Left ventricle myocardium inferior (tissue), 1 donor: Measurements from ENCODE around the gene ELMOD3. TPM values are rescaled to one million over a fixed set of nuclear protein-coding genes. Genes with fewer than 3 reads are reported as not detected.
"Not testable (repeated sequence)": the region's sequence is repeated elsewhere in the genome, so short reads cannot be mapped to it uniquely, and the experiment has no call there.

ENCODE experiments used
- DNase-seq: peaks from one replicate; pipeline ENCODE4 v3.0.0-alpha.2; 2020
- H3K27ac ChIP-seq: fragments of 200-600 bp; replicated peaks from 2 replicates; pipeline ENCODE4 v1.8.0; 2021
- H3K27me3 ChIP-seq: fragments of 200-600 bp; 2 replicates; pipeline ENCODE4 v1.8.0; 2021; ENCODE audit warnings: low read depth
- H3K36me3 ChIP-seq: fragments of 200-600 bp; 2 replicates; pipeline ENCODE4 v1.8.0; 2021
- H3K4me1 ChIP-seq: fragments of 200-600 bp; 2 replicates; pipeline ENCODE4 v1.8.0; 2021
- H3K4me3 ChIP-seq: fragments of 200-600 bp; 2 replicates; pipeline ENCODE4 v1.8.0; 2021; ENCODE audit warnings: mild to moderate bottlenecking, moderate library complexity
- H3K9me3 ChIP-seq: fragments of 200-600 bp; replicated peaks from 2 replicates; pipeline ENCODE4 v1.8.0; 2021
- CTCF ChIP-seq: fragments of 200-600 bp; IDR thresholded peaks from 2 replicates; pipeline ENCODE4 v1.8.0; 2021; ENCODE audit warnings: antibody characterized with exemption, mild to moderate bottlenecking, borderline replicate concordance
- intact Hi-C: fragments of 100-400 bp; cut with micrococcal nuclease; formaldehyde crosslinking; loops from one replicate; pipeline ENCODE4 v1.11.0; 2022
- total RNA-seq: library from RNA; stranded (reverse); fragmentation: NEBNext Ultra II Directional; extraction: Animal tissue kit (Norgen Biotek cat#: 25700); gene quantifications from one replicate; pipeline ENCODE4 v1.2.1, GENCODE V29; 2021
- donor health status: DM: no; HTN: yes; CAD: no; lungs with severe emphysema.

The ELMOD3 gene
- total RNA-seq, 1 donor from 2014 or later: 10.6 TPM

GRCh38 chr2:85323351-85323987, 31.1 kb upstream of the ELMOD3 start:
- intact Hi-C loops: no loop called here
- H3K4me3 ChIP-seq: no peak overlapping the region
- H3K9me3 ChIP-seq: no peaks in the 10 kb centered on the region
- H3K4me1 ChIP-seq: peaks cover 80% of the 10 kb centered on the region
- DNase-seq: no peak
- H3K27me3 ChIP-seq: no peaks in the 10 kb centered on the region
- H3K27ac ChIP-seq: no peak overlapping the region
- H3K36me3 ChIP-seq: peaks cover 62% of the 10 kb centered on the region
- TF ChIP-seq CTCF: no peak

DNA sequence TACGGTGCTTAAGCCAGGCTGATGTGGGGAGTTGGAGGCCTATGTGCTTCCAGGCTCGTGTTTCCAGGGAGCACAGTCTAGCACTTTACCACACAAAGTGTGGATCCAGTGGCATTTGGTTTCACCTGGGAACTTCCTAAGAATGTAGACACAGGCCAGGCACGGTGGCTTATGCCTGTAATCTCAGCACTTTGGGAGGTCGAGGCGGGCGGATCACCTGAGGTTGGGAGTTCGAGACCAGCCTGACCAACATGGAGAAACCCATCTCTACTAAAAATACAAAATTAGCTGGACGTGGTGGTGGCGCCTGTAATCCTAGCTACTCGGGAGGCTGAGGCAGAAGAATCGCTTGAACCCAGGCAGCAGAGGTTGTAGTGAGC, 30.6 kb upstream of the ELMOD3 start:
- H3K27me3 ChIP-seq, H3K9me3 ChIP-seq, H3K4me3 ChIP-seq, H3K27ac ChIP-seq, intact Hi-C loops, DNase-seq: not testable (repeated sequence)
- H3K36me3 ChIP-seq: peaks cover 58% of the 10 kb centered on the region
- peaks cover 79% of the 10 kb centered on the region for H3K4me1 ChIP-seq

- Histone ChIP-seq H3K4me1 (peaks cover 78% of the 10 kb centered on the region), H3K36me3 (peaks cover 51% of the 10 kb centered on the region), H3K4me3 (peak overlapping the region; percentile 81), H3K27ac (no peak overlapping the region), H3K9me3 (no peaks in the 10 kb centered on the region), H3K27me3 (no peaks in the 10 kb centered on the region)
- DNase-seq: no peak
- no peak for TF ChIP-seq CTCF
- intact Hi-C loops: no loop called here
These were observed 29.7 kb upstream of the ELMOD3 start for GRCh38 chr2:85324639-85325465.

GRCh38 chr2:85325466-85325811, 29.1 kb upstream of the ELMOD3 start:
- no peak for TF ChIP-seq CTCF
- no peak for DNase-seq
- Histone ChIP-seq H3K9me3 (no peaks in the 10 kb centered on the region), H3K4me3 (peak overlapping the region; percentile 81), H3K27me3 (no peaks in the 10 kb centered on the region), H3K36me3 (peaks cover 45% of the 10 kb centered on the region), H3K27ac (no peak overlapping the region), H3K4me1 (peaks cover 78% of the 10 kb centered on the region)
- intact Hi-C loops: no loop called here

DNA sequence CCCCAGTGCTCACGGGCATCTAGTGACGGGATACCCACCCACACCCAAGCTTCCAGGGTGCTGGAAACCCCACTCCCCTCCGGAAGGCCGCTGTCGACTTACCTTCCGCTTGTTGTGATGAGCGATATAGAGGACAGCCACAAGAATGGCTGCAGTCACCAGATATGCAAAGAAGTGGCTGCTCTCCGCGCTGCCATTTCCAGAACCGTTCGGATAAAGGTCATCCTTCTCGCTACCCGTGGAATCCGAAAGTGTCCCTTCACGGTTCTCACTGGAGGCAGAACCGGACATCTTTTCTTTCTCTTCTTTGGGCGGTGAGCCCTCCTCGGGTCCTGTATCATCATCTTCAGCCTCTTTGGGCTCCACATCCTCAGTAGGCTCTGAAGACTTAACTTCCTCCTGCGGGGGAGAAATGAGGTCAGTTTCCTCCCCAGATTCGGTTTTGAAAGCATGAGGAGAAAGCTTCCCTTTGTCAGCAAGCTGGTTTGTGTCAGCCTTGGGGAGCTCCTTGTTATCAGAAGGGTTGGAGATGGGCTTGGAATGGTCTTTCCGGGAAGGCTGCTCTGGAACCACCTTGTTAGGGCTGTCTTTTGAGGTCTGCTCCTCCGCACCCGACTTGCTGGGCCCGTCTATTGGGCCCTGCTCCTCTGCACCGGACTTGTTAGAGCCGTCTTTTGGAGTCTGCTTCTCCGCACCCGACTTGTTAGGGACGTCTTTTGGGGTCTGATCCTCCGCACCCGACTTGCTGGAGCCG, 28.0 kb upstream of the ELMOD3 start:
- Histone ChIP-seq H3K27ac (peak overlapping the region; percentile 98), H3K4me3 (peak overlapping the region; percentile 81), H3K27me3 (no peaks in the 10 kb centered on the region), H3K4me1 (peaks cover 70% of the 10 kb centered on the region), H3K36me3 (peaks cover 34% of the 10 kb centered on the region), H3K9me3 (no peaks in the 10 kb centered on the region)
- no peak for TF ChIP-seq CTCF
- DNase-seq: no peak
- intact Hi-C loops: no loop called here
